GM08714 (cell line): ENCODE data around the gene IPO13.
A peak's percentile ranks its signal among the peaks of the same experiment; 100 is the strongest.

Experiments
- H3K4me3 ChIP-seq: fragments of 200-500 bp; sonication (Bioruptor generic); 2 replicates; pipeline ENCODE4 v1.5.1; 2014; ENCODE audit warnings: mild to moderate bottlenecking, low read length, inconsistent platforms
- ZNF274 ChIP-seq: IDR thresholded peaks from 2 replicates; pipeline ENCODE4 v1.6.1; 2012; ENCODE audit warnings: mild to moderate bottlenecking, low read depth, low read length

IPO13 gene

DNA sequence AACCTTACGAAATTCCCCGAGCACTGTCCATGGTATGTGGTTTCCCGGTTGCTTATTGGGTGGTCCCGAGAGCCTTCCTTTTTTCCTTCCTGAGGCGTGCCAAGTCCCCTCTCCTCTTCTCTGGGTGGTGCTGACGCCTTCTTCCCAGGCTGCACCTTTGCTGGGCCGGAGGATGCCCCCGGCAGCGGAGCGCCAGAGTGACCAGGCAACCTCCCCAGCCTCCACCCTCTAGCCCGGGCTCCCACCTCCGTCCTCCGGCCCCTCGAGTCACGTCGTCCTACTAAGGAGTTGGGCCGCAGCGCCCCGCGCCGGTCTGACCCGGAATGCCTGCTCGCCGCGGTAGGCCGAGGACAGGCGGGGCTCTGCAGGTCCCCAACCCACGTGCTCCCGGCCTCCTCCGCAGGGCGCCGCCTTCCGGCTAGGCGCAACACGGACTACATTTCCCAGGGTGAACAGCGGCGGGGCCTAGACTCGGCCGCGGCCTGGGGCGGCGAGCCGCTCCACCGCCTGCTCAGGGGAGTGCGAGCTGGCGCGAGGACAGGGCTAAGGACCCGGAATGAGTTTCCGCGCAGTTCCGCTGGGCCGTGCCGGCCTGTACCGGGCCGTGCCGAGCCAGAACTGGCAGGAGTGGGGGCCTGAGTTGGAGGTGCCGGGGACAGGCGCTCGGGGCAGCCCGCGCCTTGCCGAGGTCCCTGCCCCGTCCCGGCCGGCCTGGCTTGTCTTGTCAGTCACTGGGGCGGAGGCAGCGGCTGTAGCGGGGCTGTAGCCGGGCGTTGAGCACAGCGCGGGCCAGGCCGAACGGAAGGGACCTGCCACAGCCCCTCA is at the start of gene IPO13:
TSS of gene IPO13 (plus strand) at position 715 of the 825 bp plus-strand sequence. CDS start 651 bp downstream, outside the sequence.
- TF ChIP-seq ZNF274, result no peak
- peak within 1 kb of the TSS; percentile 70 for H3K4me3 ChIP-seq

DNA sequence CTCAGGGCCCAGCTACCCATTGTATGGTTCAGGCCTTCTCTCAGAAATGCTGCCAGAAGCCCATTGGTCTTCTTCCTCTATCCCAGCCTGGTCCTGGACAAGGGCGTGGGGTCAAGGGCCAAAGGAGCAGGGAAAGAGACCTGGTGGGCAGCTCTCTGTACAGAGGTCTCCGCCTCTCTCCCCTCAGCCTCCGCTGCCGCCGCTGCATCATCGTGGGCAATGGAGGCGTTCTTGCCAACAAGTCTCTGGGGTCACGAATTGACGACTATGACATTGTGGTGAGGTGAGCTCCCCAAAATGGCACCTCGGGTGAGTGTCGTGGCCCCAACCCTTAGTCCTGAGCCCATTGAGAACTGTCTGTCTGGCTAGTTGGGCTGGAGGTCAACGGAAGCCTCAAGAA is 47.8 kb upstream of the IPO13 start:
- H3K4me3 ChIP-seq, result no peak overlapping the region
- TF ChIP-seq ZNF274, result no peak

DNA sequence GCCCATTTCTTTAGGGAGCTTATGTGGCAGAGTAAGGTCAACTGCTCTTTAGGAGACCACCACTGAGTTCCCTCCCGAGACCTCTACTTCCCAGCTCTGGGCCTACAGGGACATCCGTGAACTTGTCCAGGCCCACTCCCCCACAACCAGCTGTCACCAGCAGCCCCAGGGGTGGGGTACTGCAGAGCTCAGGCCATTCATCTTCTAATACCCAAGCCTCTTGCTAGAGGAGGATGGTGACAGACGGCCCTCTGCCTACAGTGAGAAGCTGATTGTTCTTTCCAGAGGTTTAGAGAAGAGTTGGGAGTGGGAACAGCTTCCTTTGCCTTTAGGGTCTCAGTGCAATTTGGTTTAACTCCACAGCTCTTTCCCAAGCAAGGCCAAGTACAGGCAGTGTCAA is 46.4 kb upstream of the IPO13 start:
- TF ChIP-seq ZNF274, result no peak

DNA sequence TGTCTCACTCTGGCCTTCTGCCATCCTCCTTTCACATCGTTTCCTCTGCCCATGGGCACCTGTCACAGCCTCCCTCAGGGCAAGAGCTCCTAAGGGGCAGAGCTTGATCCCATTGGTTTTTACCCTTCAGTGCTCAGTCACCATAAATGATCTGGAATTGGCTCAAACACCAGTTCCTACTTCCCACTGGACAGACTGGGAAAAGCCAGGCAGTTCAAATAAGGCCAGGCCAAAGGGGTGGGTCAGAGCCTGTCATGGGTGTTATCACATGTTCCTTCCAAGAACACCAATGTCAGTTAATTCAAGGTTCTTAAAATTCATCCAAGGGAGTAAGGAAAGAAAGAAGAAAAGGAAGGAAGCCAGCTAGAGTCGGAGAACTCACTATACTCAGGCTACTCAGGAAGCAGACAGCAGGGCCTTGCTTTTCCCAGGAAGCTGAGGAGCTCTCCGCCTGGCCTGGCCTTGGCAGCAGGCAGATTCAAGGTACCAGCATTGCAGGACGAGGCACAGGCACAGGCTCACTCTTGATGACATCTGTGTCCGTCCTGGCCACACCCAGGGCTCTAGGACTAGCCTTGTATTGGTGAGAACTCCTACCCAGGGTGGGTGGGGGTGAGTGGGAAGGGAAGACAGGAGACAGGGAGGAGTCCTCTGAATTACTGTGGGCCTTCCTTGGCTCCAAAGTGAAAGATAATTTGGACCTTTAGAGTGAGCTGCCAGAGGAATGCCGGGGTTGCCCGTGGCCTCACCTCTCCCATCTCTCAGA is 45.4 kb upstream of the IPO13 start:
- H3K4me3 ChIP-seq, result no peak overlapping the region
- TF ChIP-seq ZNF274, result no peak

More for the DNA sequence above, 46.4 kb upstream of the IPO13 start:
- H3K4me3 ChIP-seq, result no peak overlapping the region

DNA sequence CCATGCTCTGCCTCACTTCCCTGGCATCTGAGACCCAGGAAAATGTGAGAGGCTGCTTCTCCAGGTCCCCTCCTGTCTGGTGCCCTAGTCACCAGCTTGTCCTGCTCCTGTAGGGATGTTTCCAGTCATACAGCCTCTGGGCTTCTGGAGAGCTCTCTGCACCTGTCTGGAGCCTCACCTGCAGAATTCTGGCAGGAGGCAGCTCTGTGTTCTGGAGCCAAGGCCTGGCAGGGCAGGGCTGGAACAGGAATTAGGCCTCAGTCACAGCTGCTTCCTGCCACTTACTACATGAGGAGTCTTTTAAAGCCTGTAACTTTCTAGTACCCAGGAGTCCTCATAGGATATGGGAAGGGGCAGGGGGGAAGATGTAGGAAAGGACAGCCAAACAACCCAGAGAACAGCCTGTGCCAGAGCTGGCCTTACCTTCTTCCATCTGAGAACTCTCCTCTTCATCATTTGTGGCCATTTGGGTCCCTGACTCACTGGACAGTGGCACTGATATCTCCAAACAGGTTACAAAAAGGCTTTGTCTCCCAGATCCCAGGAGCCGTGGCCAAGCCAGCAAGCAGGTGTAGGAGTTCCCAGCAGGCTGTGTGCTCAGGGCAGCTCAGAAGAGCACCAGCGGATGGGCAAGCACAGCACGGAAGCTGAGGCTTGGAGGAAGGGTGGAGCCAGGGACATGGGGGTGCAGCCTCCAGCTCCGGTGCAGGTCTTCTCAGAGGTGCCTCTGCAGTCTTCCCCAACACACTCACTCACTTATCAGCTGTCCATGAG is 44.5 kb upstream of the IPO13 start:
- no peak for TF ChIP-seq ZNF274
- no peak overlapping the region for H3K4me3 ChIP-seq

DNA sequence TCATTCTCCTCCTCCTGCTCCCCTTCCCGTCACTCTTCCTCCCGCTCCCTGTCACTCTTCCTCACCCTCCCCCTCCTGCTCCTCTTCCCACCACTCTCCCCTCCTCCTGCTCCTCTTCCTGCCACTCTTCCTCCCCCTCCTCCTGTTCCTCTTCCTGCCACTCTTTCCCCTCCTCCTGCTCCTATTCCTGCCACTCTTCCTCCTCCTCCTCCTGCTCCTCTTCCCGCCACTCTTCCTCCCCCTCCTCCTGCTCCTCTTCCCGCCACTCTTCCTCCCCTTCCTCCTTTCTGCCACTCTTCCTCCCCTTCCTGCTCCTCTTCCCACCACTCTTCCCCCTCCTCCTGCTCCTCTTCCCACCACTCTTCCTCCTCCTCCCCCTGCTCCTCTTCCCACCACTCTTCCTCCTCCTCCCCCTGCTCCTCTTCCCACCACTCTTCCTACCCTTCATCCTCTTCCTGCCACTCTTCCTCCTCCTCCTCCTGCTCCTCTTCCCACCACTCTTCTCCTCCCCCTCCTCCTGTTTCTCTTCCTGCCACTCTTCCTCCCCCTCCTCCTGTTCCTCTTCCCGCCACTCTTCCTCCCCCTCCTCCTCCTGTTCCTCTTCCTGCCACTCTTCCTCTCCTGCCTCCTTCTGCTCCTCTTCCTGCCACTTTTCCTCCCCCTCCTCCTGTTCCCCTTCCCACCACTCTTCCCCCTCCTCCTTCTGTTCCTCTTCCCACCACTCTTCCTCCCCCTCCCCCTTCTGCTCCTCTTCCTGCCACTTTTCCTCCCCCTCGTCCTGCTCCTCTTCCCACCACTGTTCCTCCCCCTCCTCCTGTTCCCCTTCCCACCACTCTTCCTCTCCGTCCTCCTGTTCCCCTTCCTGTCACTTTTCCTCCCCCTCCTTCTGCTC is 41.8 kb upstream of the IPO13 start:
- no peak for TF ChIP-seq ZNF274
- no peak overlapping the region for H3K4me3 ChIP-seq

- no peak overlapping the region for H3K4me3 ChIP-seq
- TF ChIP-seq ZNF274, result no peak
Observed at GRCh38 chr1:43908226-43908625, 38.5 kb upstream of the IPO13 start.

GRCh38 chr1:43908858-43909257 is 37.9 kb upstream of the IPO13 start:
- H3K4me3 ChIP-seq, result no peak overlapping the region
- TF ChIP-seq ZNF274, result no peak

DNA sequence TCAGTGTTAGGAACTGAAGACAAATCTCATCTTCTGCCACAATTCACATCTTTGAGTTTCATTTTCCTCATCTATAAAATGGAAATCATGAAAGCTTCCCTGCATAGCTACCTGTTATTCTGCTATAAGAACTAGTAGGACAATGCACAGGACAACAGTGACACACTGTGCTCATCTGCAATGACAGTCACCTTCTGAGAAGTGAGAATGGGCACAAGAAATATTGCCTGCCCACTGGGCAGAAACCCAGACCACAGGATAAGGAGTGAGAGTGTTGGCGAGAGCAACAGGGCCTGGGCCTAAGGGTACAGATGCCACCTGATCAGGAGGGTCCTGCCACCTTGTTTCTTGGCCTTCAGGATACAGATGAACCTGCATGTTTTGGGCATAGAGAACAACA is 36.4 kb upstream of the IPO13 start:
- no peak overlapping the region for H3K4me3 ChIP-seq

GRCh38 chr1:43912607-43913006 is 34.1 kb upstream of the IPO13 start:
- H3K4me3 ChIP-seq, result no peak overlapping the region
- TF ChIP-seq ZNF274, result no peak

More for the DNA sequence above, 36.4 kb upstream of the IPO13 start:
- TF ChIP-seq ZNF274, result no peak

GRCh38 chr1:43913051-43913501 is 33.7 kb upstream of the IPO13 start:
- TF ChIP-seq ZNF274, result no peak
- no peak overlapping the region for H3K4me3 ChIP-seq

DNA sequence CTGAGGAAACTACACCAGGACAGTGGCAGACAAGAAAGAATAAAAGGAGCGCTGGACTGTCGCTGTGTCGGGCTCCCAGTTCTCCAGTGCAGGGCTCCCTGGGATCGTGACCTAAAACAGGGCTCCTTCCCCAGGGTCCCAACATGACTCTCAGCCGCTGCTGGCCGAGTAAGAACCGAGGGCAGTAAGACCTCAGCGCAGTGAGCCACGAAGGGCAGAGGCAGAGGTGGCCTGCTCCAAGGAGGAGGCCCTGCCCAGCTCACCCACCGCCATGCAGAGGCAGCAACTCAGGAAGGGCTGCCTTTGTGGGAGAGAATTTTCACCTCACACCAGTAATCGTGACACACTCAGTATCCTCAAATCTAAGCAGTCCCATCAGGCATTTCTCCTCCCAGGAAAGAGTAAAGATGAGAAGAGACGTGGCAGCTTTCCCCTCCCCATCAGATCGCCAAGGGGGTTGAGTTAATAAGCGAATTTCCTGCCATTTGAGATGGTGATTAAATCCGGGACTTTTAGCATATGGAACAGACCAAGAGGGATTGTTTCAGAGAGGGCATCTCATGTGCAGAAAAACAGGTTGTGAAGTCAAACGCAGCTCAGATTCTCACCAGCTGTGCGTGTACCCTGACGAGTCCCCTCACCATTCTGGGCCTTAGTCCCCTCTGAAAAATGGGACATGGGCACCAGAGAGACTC is 32.9 kb upstream of the IPO13 start:
- H3K4me3 ChIP-seq, result no peak overlapping the region

More for the DNA sequence above, 32.9 kb upstream of the IPO13 start:
- TF ChIP-seq ZNF274, result no peak
